Stimulated activated CD4-positive, alpha-beta T cell treated with anti-CD3 and anti-CD28 coated beads, Interleukin-15, amount 100 ng/mL, for 48 hours (primary cell): ENCODE data around the gene GOLGA6L2.
"Not testable (repeated sequence)": the region's sequence is repeated elsewhere in the genome, so short reads cannot be mapped to it uniquely, and the experiment has no call there.

Experiments used
- DNase-seq, 2 donors: peaks; one replicate each; pipeline ENCODE4 v3.0.0-alpha.2; 2020; ENCODE audit warnings: low read depth in 2 of 2

Gene GOLGA6L2

GRCh38 chr15:23424111-23424904 is 22.7 kb downstream of the GOLGA6L2 start:
- no peak for DNase-seq

- no peak for DNase-seq
These were observed 23.9 kb downstream of the GOLGA6L2 start for GRCh38 chr15:23422946-23423708.

DNA sequence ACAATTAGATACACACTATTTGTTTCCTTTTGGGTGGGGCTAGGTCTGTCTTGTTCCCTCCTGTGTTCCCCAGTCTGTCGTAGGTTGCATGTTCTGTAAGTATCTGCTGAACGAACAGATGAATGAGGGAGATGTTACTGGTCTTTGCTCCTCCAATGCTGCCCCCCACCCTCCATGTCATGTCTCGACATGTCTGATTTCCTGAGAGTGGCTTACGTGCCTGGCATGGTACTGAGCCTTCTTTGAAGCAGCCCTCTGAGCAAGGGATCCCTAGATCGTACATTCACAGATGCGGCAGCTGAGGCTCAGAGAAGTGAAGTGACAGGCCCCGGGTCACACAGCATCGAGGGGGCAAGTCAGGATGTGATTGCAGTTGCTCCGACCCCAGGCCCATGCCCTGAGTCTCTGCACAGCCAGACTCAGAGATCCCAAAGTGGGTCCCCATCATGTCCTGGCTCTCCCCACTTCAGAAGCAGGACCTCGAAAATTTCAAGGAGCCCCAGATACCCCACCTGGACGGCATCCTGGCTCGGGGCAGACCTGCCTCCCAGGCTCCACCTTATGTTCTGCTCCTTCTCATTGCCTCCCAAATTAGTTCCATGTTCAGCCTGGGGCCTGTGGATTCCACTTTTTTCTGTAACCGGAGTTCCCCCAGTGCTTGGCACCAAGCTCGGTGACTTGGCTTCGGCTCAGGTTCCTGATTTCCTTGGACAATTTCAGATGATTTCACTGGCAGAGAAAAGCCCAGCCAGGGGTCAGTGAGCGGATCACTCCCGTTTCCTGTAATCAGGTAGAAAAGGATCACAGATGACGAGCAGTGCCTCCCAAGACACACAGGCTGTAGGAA is 24.7 kb downstream of the GOLGA6L2 start:
- no peak for DNase-seq

DNA sequence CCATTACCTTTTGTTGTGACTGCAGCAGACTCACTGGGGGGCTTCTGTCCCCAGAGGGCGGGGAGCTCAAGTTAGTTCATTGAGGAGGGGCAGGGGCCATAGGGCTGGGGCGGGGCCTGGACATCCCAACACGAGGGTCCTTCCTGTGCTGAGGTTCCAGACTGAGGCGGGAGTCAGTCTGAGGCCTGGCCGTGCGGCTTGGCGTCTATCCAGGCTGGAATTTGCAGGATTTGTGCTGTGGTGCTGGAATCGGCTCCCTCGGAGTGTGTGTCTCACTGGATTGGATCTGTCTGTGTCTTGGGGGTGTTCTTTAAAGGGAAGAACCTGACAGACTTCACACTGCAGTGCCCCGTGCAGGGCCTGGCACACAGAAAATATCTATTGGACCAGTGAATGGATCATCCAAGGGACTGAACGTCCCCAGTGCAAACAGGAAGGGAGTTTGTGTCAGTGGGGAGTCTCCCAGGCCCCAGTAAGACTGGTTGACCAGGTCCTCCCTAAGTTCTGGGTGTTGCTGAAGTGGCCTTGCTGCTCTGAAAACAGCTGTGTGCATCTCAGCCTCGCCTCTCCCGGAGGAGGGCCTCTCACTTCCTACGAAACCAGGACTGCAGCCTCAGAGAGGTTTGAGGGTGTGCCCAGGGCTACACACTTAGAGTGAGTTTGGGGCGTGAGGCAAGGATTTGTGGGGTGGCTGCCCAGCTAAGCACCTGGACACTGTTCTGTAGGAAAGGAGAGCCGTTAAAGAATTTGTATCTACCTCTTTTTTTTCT is 26.1 kb downstream of the GOLGA6L2 start:
- DNase-seq = no peak

GRCh38 chr15:23416349-23417276 is 30.4 kb downstream of the GOLGA6L2 start:
- no peak for DNase-seq

GRCh38 chr15:23415866-23416265 is 31.2 kb downstream of the GOLGA6L2 start:
- DNase-seq = not testable (repeated sequence)

- no peak for DNase-seq
These were observed 31.6 kb downstream of the GOLGA6L2 start for GRCh38 chr15:23415321-23415865.

DNA sequence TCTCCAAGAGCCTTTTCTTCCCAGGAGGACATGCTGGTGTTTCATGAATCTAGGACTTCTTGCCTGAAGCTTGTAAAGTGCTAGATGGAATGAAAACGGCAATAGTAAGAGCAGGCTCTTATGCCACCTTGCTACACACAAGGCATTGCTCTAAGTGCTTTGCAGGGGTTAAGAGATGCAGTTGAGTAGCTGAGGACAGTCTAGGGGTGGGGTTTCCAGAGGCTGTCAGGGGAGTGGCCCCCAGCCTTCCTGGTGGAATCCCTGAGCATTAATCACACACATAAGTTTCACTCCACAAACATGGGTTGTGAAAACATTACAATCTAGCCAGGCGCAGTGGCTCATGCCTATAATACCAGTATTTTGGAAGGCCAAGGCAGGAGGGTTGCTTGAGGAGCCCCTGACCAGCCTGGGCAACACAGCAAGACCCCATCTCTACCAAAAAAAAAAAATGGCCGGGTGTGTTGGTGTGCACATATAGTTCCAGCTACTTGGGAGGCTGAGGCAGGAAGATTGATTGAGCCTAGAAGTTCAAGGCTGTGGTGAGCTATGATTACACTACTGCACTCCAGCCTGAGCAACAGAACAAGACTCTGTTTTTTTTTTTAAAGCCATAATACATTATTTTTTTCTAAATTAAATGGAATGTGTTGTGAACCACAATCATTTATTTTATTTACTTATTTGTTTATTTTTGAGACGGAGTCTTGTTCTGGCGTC is 34.0 kb downstream of the GOLGA6L2 start:
- not testable (repeated sequence) for DNase-seq

DNA sequence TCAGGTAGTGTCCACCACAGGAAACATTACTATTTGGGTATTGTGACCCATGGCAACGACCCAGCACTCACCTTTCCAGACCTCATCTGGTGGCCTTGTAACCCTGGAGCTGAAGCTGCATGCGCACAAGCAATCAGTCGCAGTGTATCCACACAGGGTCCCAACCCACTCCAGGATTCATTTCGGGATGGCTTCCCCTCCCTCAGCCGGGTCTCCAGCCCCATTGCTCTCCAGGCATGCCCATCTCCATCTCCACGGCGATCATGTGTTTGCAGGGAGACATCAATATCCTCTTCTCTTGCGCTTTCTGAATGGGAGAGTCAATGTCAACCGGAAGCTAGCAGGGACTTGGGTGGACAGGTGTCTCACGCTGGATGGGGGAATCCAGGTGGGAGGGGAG is 35.2 kb downstream of the GOLGA6L2 start:
- DNase-seq = no peak

DNA sequence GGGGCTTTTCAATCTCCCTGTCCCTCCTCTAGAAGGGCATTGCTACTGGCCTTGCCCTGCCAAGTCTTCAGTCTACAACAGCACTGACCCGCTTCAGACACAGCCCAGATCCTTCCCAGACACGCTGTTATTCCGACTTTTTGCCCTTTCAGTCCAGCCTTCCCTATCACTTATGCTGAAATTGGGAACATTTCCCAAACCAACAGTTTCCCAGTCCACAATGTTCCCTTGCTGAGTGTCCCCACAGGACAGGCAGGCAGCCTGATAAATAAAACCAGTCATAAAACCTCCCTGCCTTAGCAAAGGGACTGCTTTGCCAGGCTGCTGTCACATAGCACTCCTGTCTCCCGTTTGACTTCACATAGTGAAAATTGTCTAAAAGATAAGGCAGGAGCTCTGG is 43.5 kb downstream of the GOLGA6L2 start:
- DNase-seq = no peak

DNA sequence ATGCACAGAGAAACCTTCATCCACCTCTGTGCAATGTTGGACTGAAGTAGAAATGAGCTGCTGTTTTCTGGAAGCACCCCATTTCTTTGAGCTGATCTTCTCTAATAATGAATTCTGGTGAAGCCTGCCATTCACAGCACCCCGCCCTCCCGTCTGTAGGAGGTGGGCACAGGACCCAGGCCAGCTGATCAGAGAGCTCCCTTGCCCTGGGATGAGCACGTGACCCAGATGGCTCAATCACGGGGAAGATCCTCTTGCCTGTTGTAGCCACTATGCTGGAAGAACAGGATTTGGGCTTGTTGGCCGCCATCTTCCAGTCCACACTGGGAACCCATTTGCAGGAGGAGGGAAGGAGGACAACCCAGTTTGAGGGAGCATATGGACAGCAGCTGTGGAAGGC is 44.5 kb downstream of the GOLGA6L2 start:
- no peak for DNase-seq

DNA sequence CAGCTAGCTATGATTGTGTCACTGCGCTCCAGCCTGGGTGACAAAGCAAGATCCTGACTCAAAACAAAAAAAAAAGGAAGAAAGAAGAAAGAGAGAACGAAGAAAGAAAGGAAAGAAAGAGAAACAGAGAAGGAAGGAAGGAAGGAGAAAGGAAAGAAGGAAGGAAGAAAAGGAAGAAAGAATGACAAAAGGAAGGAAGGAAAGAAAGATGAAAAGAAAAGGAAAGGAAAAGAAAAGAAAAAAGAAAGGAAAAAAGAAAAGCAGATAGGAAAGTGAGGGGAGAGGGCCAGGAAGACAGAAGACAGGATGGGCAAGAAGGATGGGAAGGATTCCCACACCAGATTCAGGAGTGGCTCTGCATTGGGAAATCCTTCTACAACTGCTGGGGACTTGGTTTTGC is 44.9 kb downstream of the GOLGA6L2 start:
- no peak for DNase-seq

GRCh38 chr15:23401627-23402026 is 45.4 kb downstream of the GOLGA6L2 start:
- no peak for DNase-seq

DNA sequence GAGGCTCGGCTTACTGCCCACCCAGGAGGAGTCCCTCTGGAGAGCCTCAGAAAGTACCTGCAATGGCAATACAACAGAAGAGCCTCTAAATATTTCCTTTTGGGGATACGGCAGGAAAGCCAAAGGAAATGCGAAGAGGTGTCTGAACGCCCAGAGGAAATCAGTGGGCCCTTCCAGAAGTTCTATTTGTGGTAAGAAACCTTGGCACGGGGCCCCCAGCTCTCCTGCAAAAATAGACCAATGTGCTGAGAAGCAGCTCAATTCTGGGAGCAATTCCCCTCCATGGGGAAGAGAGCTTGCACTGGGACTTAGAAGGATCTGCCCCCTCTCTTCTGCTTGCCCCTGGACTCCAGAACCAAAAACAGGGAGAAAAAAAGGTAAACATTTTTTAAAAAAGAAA is 47.8 kb downstream of the GOLGA6L2 start:
- DNase-seq = not testable (repeated sequence)

GRCh38 chr15:23398357-23398756 is 48.7 kb downstream of the GOLGA6L2 start:
- DNase-seq = not testable (repeated sequence)

DNA sequence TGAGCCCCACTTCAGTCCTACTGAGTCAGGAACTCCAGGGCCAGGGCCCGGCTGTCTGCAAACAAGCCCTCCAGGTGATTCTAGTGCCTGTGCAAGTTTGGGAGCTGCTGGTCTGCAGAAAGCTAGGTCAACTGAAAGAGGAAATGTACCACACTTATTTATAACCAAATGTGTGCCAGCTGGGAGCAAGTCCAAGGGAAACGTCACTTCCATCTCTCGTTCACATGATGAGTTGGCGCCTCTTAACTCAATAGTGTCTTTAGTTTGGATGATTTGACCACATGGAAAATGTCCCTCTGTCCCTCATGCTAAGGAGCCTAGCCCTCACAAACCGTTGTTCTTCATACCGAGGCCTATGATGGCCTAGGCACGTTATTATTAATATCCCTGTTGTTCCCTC is 49.3 kb downstream of the GOLGA6L2 start:
- no peak for DNase-seq

- DNase-seq = no peak
These were observed 51.2 kb downstream of the GOLGA6L2 start for GRCh38 chr15:23395832-23396231.

DNA sequence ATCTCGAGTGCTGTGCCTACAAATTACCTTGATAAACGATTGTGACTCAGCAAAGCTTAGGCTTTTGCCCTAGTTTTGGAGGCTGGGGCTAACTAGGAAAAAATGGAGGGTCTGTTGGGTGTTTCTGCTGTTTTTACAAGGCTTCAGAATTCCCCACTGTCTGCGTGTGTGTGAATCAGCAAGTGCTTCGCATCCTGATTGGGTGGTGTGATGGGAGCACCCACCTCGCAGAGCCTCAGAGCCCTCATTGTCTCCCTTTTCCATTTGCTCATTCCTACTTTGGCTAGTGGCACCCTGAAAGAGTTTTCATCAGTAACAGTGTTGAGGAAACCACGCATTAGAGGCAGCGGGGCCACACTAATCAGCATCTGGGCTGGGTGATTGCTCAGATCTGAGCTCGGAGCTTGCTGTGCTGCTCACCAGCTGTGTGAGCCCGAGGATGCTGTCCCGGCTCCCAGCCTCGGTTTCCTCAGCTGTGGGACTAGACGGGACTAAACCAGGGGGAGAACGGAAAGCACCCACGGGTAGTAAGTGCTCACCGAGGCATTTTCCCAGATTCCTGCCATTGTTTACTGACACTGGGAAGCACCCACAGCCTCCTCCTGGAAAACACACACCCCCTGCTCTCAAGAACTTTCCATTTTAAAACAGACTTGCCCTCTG is 51.9 kb downstream of the GOLGA6L2 start:
- no peak for DNase-seq
